K562 (cell line): ENCODE measurements around the gene HIGD1C. TPM values are rescaled to one million over a fixed set of nuclear protein-coding genes. Genes with fewer than 3 reads are reported as not detected.
A peak's percentile ranks its signal among the peaks of the same experiment; 100 is the strongest.

ENCODE experiments used
- BMI1 ChIP-seq: fragments of 150-350 bp; IDR thresholded peaks from 2 replicates; pipeline ENCODE4 v1.6.1; 2014; ENCODE audit warnings: low read length
- BRCA1 ChIP-seq, 2 experiments: fragments of 450-650 bp in 1 of 2; sonication (generic) in 1 of 2; formaldehyde crosslinking in 1 of 2; IDR thresholded peaks; 2 replicates each; pipeline versions ENCODE4 v1.5.0 to v1.6.1; 2017 to 2020; ENCODE audit warnings: mild to moderate bottlenecking in 1 of 2, missing genetic modification reagents in 1 of 2
- CC2D1A ChIP-seq: fragments of 450-650 bp; IDR thresholded peaks from 2 replicates; pipeline ENCODE4 v1.6.1; 2017; ENCODE audit warnings: mild to moderate bottlenecking
- DACH1 ChIP-seq: fragments of 450-650 bp; IDR thresholded peaks from 2 replicates; pipeline ENCODE4 v1.6.1; 2018; ENCODE audit not compliant: partially characterized antibody
- HDAC6 ChIP-seq: IDR thresholded peaks from 2 replicates; pipeline ENCODE4 v1.6.1; 2012; ENCODE audit warnings: low read depth, mild to moderate bottlenecking, control low read depth, inconsistent platforms, low read length, moderate library complexity
- RAD21 ChIP-seq, 2 experiments: fragments of 250-450 bp in 1 of 2; fragments of 450-650 bp in 1 of 2; sonication (Bioruptor Pico) in 1 of 2; formaldehyde crosslinking in 1 of 2; IDR thresholded peaks in 1 of 2; conservative IDR thresholded peaks in 1 of 2; 2 replicates each; pipeline versions ENCODE4 v1.4.0 to v1.8.0; 2020 to 2022; ENCODE audit warnings: mild to moderate bottlenecking in 2 of 2, moderate library complexity in 1 of 2
- RBFOX2 ChIP-seq: fragments of 200-400 bp; formaldehyde crosslinking; IDR thresholded peaks from 2 replicates; pipeline ENCODE4 v1.6.1; 2017; ENCODE audit warnings: low read depth, mild to moderate bottlenecking, low read length, moderate library complexity
- RCOR1 ChIP-seq, 2 experiments: IDR thresholded peaks; 2 replicates each; pipeline ENCODE4 v1.6.1; 2012; ENCODE audit warnings: low read depth in 2 of 2, low read length in 2 of 2, borderline replicate concordance in 1 of 2, improper control_type of control experiment in 1 of 2
- STAG1 ChIP-seq: sonication (generic); formaldehyde crosslinking; IDR thresholded peaks from 2 replicates; pipeline ENCODE4 v1.5.0; 2020; ENCODE audit warnings: missing genetic modification reagents, borderline replicate concordance
- TAF9B ChIP-seq: fragments of 450-650 bp; IDR thresholded peaks from 2 replicates; pipeline ENCODE4 v1.6.1; 2018; ENCODE audit warnings: mild to moderate bottlenecking; ENCODE audit not compliant: partially characterized antibody
- TEAD4 ChIP-seq, 2 experiments: sonication (generic) in 1 of 2; formaldehyde crosslinking in 1 of 2; IDR thresholded peaks; 2 replicates each; pipeline versions ENCODE4 v1.6.1 to v1.8.0; 2012 to 2022; ENCODE audit warnings: borderline replicate concordance in 1 of 2, inconsistent platforms in 1 of 2, low read length in 1 of 2, mild to moderate bottlenecking in 1 of 2, missing genetic modification reagents in 1 of 2
- ZNF134 ChIP-seq: fragments of 250-450 bp; sonication (Bioruptor Pico); conservative IDR thresholded peaks from 2 replicates; pipeline ENCODE4 v1.4.0; 2020
- ZNF76 ChIP-seq: fragments of 250-450 bp; sonication (Bioruptor Pico); IDR thresholded peaks from 2 replicates; pipeline ENCODE4 v1.4.0; 2020; ENCODE audit warnings: mild to moderate bottlenecking, moderate library complexity, borderline replicate concordance
- polyA plus RNA-seq, 8 experiments: library from polyadenylated mRNA; depleted of rRNA in 4 of 8; stranded (reverse) in 5 of 8; unstranded in 3 of 8; fragments of >200 nt; fragmentation: Nextera tagmentation in 2 of 8; fragmentation: Illumina TruSeq in 1 of 8; extraction: Ambion mirVana in 2 of 8; extraction: Trizol in 1 of 8; gene quantifications; 2 replicates each; pipeline versions ENCODE4 v1.2.1 to v1.2.3, GENCODE V29; 2011 to 2014; ENCODE audit warnings: inconsistent platforms in 1 of 8, missing spikeins in 1 of 8
- total RNA-seq, 7 experiments: library from RNA; depleted of rRNA in 6 of 7; stranded (reverse); fragments of >200 nt in 6 of 7; fragmentation: Illumina TruSeq in 2 of 7; extraction: Trizol in 2 of 7; gene quantifications; 2 replicates each; pipeline versions ENCODE4 v1.2.1 to v1.2.3, GENCODE V29; 2011 to 2021; ENCODE audit warnings: low replicate concordance in 1 of 7
- TF ChIP-seq, protein P1 (sequence below): IDR thresholded peaks from 2 replicates; pipeline ENCODE4 v1.6.1; 2014; ENCODE audit warnings: antibody characterized with exemption
- TF ChIP-seq, protein P2 (sequence below): fragments of 450-650 bp; formaldehyde crosslinking; IDR thresholded peaks from 2 replicates; pipeline ENCODE4 v1.4.0; 2020; ENCODE audit warnings: mild to moderate bottlenecking, moderate library complexity
- TF ChIP-seq, protein P3 (sequence below): fragments of 450-650 bp; IDR thresholded peaks from 2 replicates; pipeline ENCODE4 v1.6.1; 2014; ENCODE audit warnings: low read depth, mild to moderate bottlenecking, moderate library complexity, borderline replicate concordance
- TF ChIP-seq, protein P4 (sequence below), 3 experiments: IDR thresholded peaks in 2 of 3; conservative IDR thresholded peaks in 1 of 3; 2 replicates each; pipeline ENCODE4 v1.5.1; 2011 to 2012; ENCODE audit warnings: low read length in 3 of 3, mild to moderate bottlenecking in 3 of 3, control low read depth in 2 of 3, improper control_type of control experiment in 1 of 3, inconsistent platforms in 1 of 3, low read depth in 1 of 3, mixed read lengths in 1 of 3, moderate library complexity in 1 of 3; ENCODE audit not compliant: insufficient read depth in 2 of 3

Gene HIGD1C
- total and polyA plus RNA-seq, 9 of the 15 experiments (the other 6 are each of a cell fraction or from before 2014, with no cell fraction given), result not detected

DNA sequence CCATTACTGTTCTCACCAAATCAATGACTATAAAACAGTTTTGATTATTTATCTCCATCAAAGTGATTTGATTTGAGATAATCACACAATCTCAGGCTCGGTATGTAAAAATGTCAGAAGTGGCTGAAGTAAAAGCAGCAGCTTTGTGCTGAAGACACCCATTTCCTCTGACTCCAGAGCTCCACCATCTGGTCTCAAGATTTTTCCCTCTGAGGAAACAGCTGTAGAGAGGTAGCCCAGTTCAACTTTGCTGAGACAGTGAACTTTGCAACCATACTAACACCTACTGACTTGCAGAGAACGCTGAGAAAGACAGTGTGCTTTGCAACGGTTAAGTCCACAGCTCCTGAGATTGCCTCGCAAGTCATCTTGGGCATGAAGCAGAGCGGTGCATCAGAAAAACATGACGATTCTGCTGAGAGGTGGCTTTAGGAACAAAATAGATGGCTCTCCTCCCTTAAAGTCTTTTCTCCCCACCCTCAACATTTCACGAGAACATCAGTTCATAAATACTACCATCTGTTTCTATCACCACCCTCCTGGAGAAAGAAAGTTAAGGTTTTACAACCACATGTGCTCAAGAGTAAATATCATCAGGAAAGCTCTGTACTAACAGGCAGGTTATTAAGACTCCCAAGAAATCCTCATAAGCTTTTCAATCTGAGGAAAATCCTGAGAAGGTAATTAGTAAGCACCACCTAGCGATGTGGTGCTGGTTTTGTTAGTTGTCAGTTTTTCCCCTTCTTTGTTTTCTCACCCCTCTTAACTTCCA, 34.8 kb downstream of the HIGD1C start (continued):
- TF ChIP-seq HDAC6 (no peak), BRCA1 (IDR thresholded peaks at IDR 0.05) (no peak), BRCA1 (CRISPR knock-in tag; IDR thresholded peaks at IDR 0.05) (no peak), STAG1 (CRISPR knock-in tag) (no peak), TAF9B (no peak), RCOR1 (IDR thresholded peaks at IDR 0.05; ENCODE audit: borderline replicate concordance in 1 of 2, low read depth in 2 of 2, low read length in 2 of 2) (no peak), RBFOX2 (no peak), CC2D1A (peak; percentile 38; the same call in 1 of the 2 replicates), DACH1 (peak; percentile 51), ZNF76 (no peak), ZNF134 (CRISPR knock-in tag) (no peak), TEAD4 (IDR thresholded peaks at IDR 0.05; ENCODE audit: low read length) (no peak; the same call in 1 of the 2 replicates), TEAD4 (CRISPR knock-in tag; IDR thresholded peaks at IDR 0.05; ENCODE audit: borderline replicate concordance) (no peak), RAD21 (CRISPR knock-in tag; conservative IDR thresholded peaks at IDR 0.05 in 1 of 2, IDR thresholded peaks at IDR 0.05 in 1 of 2) (peak; percentile 86 to 88), BMI1 (no peak)
- TF ChIP-seq, protein P1, sequence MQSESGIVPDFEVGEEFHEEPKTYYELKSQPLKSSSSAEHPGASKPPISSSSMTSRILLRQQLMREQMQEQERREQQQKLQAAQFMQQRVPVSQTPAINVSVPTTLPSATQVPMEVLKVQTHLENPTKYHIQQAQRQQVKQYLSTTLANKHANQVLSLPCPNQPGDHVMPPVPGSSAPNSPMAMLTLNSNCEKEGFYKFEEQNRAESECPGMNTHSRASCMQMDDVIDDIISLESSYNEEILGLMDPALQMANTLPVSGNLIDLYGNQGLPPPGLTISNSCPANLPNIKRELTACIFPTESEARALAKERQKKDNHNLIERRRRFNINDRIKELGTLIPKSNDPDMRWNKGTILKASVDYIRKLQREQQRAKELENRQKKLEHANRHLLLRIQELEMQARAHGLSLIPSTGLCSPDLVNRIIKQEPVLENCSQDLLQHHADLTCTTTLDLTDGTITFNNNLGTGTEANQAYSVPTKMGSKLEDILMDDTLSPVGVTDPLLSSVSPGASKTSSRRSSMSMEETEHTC, result no peak
- TF ChIP-seq, protein P2, sequence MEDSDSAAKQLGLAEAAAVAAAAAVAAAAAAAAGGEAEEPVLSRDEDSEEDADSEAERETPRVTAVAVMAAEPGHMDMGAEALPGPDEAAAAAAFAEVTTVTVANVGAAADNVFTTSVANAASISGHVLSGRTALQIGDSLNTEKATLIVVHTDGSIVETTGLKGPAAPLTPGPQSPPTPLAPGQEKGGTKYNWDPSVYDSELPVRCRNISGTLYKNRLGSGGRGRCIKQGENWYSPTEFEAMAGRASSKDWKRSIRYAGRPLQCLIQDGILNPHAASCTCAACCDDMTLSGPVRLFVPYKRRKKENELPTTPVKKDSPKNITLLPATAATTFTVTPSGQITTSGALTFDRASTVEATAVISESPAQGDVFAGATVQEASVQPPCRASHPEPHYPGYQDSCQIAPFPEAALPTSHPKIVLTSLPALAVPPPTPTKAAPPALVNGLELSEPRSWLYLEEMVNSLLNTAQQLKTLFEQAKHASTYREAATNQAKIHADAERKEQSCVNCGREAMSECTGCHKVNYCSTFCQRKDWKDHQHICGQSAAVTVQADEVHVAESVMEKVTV (CRISPR knock-in tag), result peak; percentile 59
- TF ChIP-seq, protein P3, sequence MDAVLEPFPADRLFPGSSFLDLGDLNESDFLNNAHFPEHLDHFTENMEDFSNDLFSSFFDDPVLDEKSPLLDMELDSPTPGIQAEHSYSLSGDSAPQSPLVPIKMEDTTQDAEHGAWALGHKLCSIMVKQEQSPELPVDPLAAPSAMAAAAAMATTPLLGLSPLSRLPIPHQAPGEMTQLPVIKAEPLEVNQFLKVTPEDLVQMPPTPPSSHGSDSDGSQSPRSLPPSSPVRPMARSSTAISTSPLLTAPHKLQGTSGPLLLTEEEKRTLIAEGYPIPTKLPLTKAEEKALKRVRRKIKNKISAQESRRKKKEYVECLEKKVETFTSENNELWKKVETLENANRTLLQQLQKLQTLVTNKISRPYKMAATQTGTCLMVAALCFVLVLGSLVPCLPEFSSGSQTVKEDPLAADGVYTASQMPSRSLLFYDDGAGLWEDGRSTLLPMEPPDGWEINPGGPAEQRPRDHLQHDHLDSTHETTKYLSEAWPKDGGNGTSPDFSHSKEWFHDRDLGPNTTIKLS, result no peak
- TF ChIP-seq, protein P4, sequence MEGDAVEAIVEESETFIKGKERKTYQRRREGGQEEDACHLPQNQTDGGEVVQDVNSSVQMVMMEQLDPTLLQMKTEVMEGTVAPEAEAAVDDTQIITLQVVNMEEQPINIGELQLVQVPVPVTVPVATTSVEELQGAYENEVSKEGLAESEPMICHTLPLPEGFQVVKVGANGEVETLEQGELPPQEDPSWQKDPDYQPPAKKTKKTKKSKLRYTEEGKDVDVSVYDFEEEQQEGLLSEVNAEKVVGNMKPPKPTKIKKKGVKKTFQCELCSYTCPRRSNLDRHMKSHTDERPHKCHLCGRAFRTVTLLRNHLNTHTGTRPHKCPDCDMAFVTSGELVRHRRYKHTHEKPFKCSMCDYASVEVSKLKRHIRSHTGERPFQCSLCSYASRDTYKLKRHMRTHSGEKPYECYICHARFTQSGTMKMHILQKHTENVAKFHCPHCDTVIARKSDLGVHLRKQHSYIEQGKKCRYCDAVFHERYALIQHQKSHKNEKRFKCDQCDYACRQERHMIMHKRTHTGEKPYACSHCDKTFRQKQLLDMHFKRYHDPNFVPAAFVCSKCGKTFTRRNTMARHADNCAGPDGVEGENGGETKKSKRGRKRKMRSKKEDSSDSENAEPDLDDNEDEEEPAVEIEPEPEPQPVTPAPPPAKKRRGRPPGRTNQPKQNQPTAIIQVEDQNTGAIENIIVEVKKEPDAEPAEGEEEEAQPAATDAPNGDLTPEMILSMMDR (IDR thresholded peaks at IDR 0.05 in 2 of 3, conservative IDR thresholded peaks at IDR 0.05 in 1 of 3; ENCODE audit: insufficient read depth in 2 of 3, low read depth in 1 of 3, low read length in 3 of 3), result peak; percentile 58 to 72 (median 62)
